Frontal cortex (tissue), 4 donors: Measurements from ENCODE around the gene NDE1. TPM values are rescaled to one million over a fixed set of nuclear protein-coding genes. Genes with fewer than 3 reads are reported as not detected.
A peak's percentile ranks its signal among the peaks of the same experiment; 100 is the strongest.
"Not testable (repeated sequence)": the region's sequence is repeated elsewhere in the genome, so short reads cannot be mapped to it uniquely, and the experiment has no call there.

ENCODE experiments used
- DNase-seq, 2 donors: peaks; one replicate each; pipeline ENCODE4 v3.0.0; 2012; ENCODE audit warnings: low spot score in 2 of 2
- FAIRE-seq: peaks from 2 replicates; lab custom pipeline; 2012; peaks lifted over from hg19 to GRCh38; lab: Jason Lieb, UNC
- total RNA-seq: library from RNA; depleted of rRNA; stranded (reverse); fragments of >200 nt; gene quantifications from one replicate; pipeline ENCODE4 v1.2.3, GENCODE V29; 2014
- donor health status: control.
- donor health status: control.
- donor health status: control.

NDE1 gene
- total RNA-seq, 1 donor from 2014 or later = 4.1 TPM

- no peak for DNase-seq
- no peak for FAIRE-seq
These were observed 31.7 kb upstream of the NDE1 start for GRCh38 chr16:15618392-15618791.

DNA sequence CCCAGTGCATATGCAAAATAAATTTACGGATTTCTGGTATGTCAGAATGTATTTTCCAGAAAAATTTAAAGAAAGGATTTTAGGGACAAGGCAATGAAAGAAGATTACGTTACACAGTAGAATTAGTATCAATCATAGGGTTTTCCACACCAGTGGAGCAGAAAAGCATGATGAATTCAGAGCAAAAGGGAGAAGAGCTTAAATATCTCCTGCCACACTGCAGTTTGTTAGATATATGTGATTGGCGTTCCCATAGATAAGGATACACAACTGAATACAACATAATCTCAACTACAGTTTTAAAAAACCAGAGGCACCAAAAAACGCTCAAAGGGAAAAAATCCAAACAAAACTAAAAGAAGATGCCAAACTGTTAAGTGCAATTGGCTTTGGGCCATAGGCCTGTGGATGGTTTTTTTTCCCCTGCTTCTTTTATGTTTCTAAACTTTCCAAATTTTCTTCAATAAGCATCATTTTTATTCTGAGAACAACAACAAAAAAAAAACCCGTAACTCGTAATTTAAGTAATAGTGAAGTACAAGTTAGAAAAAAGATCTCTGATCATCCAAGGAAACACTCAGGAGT lies 29.3 kb upstream of the NDE1 start:
- FAIRE-seq = no peak

GRCh38 chr16:15621456-15621855 lies 28.6 kb upstream of the NDE1 start:
- no peak for DNase-seq
- FAIRE-seq = no peak

More for the DNA sequence above, 29.3 kb upstream of the NDE1 start:
- DNase-seq = no peak

GRCh38 chr16:15621889-15622288 lies 28.2 kb upstream of the NDE1 start:
- FAIRE-seq (no peak), DNase-seq (no peak)

DNA sequence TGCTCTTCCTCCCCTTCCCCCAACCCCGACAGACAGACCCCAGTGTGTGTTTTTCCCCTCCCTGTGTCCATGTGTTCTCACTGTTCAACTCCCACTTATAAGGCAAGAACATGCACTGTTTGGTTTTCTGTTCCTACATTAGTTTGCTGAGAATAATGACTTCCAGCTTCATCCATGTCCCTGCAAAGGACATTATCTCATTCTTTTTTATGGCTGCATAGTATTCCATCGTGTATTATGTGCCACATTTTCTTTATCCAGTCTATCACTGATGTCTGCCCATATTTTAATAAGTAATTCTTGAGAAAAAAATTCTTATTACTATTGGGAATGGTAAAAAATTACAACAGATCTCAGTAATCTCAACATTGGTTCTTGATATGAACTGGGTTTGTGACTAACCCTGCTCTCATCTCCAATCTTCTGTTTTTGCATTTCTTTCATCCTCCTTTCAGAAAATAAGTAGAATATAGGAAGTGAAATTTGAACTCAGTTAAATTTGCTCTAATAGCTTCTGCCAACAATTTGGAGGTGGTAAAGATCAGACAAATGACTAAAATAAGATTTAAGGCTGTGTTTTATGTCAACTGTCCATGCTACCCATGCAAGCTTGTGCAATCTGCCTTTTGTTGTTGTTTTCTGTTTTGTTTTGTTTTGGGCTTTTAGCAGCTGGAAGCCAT lies 18.2 kb upstream of the NDE1 start:
- FAIRE-seq = no peak
- DNase-seq = no peak

GRCh38 chr16:15635926-15636325 lies 14.1 kb upstream of the NDE1 start:
- no peak for FAIRE-seq
- no peak for DNase-seq

- DNase-seq (no peak), FAIRE-seq (no peak)
These were observed 13.6 kb upstream of the NDE1 start for GRCh38 chr16:15636392-15636873.

- DNase-seq (no peak), FAIRE-seq (no peak)
These were observed 10.9 kb upstream of the NDE1 start for GRCh38 chr16:15639061-15639568.

GRCh38 chr16:15640966-15641365 lies 9.1 kb upstream of the NDE1 start:
- DNase-seq (no peak), FAIRE-seq (no peak)

DNA sequence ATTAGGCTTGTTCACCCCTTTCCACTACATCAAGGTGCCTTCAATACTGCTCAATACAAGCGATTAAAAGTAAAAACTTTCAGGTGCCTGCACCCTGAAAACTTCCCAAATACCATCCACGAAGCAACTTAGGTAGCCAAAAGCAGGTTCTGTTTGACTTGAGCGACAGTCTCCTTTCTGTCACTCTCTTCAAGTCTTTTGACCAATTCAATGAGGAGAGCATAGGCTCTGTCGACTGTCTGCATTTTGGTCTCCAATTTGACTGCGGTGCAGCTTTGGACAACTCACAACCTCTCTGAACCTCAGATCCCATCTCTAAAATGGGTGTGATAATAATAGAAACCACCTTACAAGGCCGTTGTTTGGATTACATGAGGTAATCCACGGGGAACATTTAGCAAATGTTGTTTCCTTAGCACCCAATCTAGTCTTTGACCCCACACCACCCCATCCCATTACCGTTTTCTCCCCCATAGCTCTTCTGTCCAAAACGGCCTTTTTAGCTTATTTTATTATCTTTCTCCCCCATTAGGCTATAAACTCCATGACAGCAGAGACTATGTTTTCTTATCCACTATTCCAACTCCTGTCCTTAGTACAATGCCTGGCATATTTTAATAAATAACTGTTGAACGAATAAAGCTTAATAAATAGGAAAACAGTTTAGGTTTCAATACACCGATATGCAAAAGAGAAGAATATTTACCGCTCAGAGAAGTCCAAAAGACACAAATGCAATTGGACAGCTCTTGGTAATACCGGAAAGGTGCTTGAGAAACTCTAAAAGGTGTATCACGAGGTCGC lies 8.1 kb upstream of the NDE1 start:
- no peak for DNase-seq
- FAIRE-seq = no peak

DNA sequence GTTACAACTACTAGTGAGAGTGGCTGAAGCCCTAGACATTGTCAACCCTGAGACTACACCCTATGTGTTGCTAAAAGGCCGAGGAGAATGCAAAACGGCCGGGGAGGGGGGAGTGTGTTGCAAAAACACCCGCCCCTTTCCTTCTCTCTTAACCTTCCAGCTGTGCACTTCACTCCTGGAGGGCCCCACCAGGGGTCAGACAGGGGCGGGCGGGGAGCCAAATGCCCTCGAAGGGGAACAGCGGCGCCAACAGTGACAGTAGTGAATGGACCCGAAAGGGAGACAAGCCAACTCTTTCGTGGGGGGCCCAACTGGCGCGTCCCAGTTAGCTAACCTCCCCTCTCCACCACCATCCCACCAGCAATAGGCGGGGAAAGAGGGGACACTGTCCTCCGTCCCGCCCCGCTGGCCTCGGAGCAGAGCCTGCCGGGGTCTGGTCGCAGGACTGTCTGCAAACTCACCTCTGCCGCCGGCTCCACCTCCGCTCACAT lies 7.4 kb upstream of the NDE1 start:
- FAIRE-seq (no peak), DNase-seq (peak in 1 of 2 donors; percentile 21)

DNA sequence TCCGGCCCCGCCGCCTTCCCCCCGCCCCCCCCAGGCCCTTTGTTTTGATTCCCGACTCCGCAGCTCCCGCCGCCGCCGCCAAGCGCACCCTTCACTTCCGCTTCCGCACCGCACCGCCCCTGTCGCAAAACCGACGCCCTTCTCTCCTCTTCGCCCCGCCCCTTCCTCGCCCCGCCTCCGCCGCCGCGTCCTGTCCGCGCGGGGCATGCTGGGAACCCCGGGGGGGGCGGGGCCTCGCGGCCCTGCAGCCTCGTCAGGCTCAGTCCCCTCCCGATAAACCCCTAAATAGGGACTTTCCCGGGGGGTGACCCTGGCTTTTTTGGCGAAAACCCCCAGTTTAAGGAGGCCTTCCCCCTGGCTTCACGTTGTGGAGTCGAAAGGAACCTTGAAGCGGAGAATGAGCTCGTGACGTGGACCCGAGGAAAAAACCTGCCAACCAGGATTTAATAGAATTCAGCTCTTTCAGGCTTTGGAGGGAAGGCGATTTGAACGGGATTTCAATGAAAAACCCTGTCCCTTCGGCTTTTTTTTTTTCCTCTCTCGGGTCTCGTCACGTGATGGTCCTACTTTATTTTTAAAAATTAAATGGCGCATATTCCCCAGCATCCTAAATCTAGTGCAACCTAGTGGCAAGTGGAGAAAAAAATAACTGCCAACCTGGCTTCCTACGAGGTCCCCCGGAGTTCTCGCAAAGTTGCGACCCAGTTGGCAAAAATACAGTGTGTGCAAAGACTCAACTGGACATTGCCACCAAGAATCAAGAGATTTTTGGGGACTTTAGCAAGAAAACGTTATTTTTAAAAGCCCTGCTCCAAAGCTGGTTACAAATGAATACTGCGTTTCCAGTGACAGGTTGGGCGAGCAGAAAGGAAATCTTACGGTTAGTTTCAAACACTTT lies 6.7 kb upstream of the NDE1 start, which contains the start of gene MARF1:
Gene MARF1, minus strand, starts transcription at position 107 of the 898 bp plus-strand sequence. CDS start 3,921 bp downstream, outside the sequence.
- no peak for FAIRE-seq

GRCh38 chr16:15643946-15644250 lies 6.1 kb upstream of the NDE1 start:
- no peak for FAIRE-seq
- DNase-seq = no peak

More for the DNA sequence above, 6.7 kb upstream of the NDE1 start, which contains the start of gene MARF1:
- peak; percentile 91 to 93 for DNase-seq

DNA sequence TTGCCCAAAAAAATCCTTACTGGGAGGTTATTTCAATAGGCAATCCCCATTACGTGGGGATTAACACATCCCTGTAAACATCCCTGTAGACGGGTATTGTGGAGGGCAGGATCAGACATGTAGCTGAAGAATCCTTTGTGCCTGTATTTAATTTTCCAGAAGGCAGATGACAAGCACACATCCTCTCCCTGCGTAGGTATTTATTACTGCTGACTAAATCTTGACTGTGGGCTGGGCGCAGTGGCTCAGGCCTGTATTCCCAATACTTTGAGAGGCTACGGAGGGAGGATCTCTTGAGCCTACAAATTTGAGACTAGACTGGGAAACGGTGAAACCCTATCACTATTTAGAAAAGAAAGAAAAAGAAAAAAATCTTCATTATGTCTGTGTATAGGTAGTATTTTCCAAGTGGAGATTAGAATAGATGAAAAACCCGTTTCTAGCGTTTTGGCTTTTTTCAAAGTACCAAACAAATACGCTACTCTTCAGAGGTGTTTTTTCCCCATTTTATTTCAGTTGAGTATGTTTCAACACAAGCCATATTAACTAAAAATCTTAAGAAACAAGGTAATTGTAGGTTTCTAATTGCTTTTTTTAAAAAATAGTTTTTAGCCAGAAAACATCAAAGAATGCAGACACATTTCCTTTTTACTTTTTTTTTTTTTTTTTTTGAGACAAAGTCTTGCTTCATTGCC lies 5.6 kb upstream of the NDE1 start:
- FAIRE-seq (no peak), DNase-seq (no peak)

GRCh38 chr16:15644962-15645465 lies 5.0 kb upstream of the NDE1 start:
- DNase-seq, FAIRE-seq: not testable (repeated sequence)

- not testable (repeated sequence) for FAIRE-seq
These were observed 3.3 kb upstream of the NDE1 start for GRCh38 chr16:15646557-15647293.

GRCh38 chr16:15647294-15648014 lies 2.6 kb upstream of the NDE1 start:
- FAIRE-seq (no peak), DNase-seq (no peak)

More at GRCh38 chr16:15646557-15647293, 3.3 kb upstream of the NDE1 start:
- not testable (repeated sequence) for DNase-seq
